Activated effector memory CD4-positive, alpha-beta T cell treated with anti-CD3 and anti-CD28 coated beads, Interleukin-2, amount 50 U/mL, for 16 hours (primary cell): ENCODE data around the gene LRFN5.
"Not testable (repeated sequence)": the region's sequence is repeated elsewhere in the genome, so short reads cannot be mapped to it uniquely, and the experiment has no call there.

ENCODE experiments used
- DNase-seq: peaks from one replicate; pipeline ENCODE4 v3.0.0-alpha.2; 2020

LRFN5 gene

GRCh38 chr14:41905394-41905964 lies 298.8 kb downstream of the LRFN5 start:
- no peak for DNase-seq

GRCh38 chr14:41911155-41911554 lies 304.5 kb downstream of the LRFN5 start:
- DNase-seq, result not testable (repeated sequence)

GRCh38 chr14:41913398-41913797 lies 306.7 kb downstream of the LRFN5 start:
- DNase-seq, result no peak

GRCh38 chr14:41915732-41916131 lies 309.1 kb downstream of the LRFN5 start:
- DNase-seq, result no peak

- DNase-seq, result no peak
Measured at GRCh38 chr14:41916313-41916712, 309.6 kb downstream of the LRFN5 start.

GRCh38 chr14:41925409-41925808 lies 318.7 kb downstream of the LRFN5 start:
- no peak for DNase-seq

GRCh38 chr14:41950428-41951151 lies 343.9 kb downstream of the LRFN5 start:
- DNase-seq, result no peak
